GM19099 (cell line): ENCODE measurements around the gene NTN1.

Experiments used
- POLR2A ChIP-seq: IDR thresholded peaks from 3 replicates; pipeline ENCODE4 v1.6.1; 2011; ENCODE audit warnings: low read depth; ENCODE audit not compliant: insufficient read length; ENCODE audit errors: extremely low read depth

NTN1 gene

DNA sequence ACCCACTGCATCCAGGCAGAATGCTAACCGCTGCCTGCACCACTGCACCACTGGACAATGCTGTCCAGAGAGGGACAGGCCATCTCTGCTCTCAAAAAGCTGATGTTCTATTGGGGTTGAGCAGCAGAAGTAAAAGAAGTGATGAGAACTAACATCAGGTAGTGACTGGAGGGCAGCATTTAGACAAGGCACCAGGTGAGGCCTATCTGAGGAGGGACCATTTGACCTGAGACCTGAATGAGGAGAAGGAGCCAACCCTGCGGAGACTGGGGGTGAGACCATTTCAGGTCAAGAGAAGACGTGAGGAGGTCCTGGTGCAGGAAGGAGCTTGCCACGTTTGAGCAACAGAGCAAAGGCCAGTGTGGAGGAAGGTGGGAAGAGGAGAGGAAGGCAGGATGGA is 34.0 kb downstream of the NTN1 start:
- no peak for TF ChIP-seq POLR2A

DNA sequence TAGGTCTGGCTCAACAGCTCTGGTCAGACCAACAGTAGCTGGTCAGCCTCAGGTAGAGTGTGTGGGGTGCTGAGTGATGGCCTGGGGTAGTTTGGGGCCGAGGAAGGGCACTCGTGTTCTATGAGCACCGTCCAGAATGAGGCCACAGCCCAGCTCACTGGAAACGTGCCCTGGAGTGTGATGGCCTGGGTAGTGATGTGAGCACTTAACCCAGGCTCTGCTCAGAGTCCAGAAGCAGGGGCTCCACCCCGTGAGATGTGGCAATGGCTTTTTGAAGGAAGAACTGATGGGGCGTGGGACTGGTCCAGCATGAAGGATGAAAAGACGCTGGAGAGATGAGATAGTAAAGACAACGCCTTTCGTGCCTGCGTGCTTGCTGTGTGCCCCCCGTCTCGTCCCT is 35.3 kb downstream of the NTN1 start:
- no peak for TF ChIP-seq POLR2A

DNA sequence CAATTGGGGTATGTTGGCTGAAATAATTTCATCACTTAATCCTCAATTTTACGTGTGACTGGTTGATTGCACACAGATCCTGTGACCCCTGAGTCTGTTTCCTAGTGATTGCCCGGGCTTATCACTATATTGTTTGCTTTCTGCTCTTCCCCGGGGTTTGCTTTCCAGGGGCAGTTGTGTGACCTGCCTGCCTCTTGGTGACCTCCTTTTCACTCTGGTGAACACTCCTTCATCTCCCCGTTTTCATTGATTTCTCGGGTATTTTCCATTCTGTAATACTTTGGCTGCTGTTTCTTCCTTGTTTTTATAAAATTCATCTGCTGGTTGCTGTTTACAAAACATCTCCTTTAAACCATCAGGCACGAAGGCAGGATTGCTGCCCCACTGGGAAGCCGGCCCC is 36.0 kb downstream of the NTN1 start:
- no peak for TF ChIP-seq POLR2A

DNA sequence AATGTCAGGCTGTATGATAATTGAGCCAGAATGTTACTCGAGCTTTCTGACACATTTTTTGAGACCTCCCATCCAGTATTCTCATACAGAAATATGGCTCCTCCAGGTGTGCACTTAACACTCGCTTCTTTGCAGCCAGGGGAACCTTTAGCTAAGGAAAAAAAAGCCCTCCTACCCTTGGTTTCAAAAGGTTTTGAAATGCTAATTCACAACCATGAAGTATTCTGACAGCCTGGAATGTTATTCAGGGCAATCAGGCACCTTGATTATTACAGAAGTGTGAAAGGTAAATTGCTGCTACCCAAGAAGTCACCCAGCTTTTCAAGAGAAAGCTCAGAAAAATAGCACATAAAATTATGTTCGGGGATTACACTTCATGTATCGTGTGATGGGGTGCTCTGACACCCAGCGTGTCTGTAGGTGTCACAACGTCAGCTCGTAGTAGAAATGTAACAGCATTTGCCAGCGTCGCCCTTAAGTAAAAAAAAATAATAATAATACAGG is 41.1 kb downstream of the NTN1 start:
- TF ChIP-seq POLR2A, result no peak

DNA sequence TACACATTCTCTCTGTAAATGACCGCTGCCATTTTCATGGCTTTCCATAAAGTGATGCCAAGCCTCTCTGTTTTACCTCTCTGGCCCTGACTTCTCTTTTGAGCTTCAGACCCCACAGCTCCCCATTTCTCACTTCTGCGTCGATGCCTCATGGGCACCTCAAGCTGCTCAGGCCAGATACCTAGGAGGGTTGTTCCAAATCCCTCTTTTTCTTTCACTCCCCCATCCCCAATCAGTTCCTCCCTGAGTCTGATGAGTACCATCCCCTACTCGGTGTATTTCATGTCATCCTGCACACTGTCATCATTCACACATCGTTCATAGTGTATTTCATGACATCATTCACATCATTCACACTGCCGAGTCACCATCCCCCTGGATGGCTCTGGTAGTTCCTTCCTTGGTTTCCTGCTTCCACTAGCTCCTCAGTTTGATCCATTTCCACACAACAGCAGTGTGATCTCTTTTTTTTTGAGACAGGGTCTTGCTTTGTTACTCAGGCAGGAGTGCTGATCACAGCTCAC is 43.1 kb downstream of the NTN1 start:
- no peak for TF ChIP-seq POLR2A

DNA sequence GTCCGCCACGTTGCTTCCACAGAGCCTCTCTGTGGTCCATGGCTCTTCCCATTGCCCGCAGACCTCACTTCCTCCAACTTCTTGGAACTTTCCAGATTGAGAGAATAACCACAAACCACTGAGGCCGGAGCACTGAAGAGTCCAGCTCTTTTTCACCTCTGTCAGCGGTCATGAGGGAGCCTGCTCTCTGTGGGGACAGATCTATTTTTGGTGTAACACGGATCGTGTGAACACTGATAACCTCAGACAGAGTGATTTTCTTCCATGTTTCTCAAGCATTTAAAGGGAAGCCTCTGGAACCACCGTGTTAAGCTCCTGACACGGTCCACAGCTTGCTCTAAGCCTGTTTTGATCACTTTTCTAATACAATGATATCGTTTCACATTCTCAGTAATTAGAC is 49.7 kb downstream of the NTN1 start:
- no peak for TF ChIP-seq POLR2A

DNA sequence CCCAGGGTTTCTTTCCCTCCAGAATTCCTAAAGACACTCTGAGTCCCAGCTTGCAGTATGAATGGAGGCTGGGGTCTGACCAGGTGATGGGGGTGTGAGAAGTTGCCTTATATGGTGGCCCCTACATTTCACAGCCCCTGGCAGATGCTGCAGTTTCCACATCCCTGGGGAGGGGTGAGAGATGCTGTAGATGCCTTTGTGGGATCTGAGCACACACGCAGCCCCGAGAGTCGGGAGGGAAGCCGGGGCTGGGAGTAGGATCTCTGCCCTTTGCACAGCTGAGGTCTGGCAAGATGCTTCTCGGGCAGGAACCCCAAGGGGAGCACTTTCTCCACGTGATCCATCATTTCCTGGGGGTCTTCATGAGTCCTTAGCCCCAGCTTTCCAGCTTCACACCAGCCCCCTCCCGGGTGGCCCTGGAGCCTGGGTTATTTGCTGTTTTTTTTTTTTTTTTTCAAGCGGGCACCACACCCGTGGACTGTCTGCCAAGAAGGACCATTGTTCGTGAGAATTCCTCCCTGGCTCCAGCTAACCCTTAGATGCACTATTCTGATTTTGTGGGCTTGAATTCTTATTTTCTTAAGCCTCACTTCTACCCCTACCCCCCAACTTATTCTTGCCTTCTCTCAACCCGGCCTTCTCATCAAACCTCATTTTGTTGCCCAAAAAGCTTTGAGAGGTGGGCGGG is 50.6 kb downstream of the NTN1 start:
- no peak for TF ChIP-seq POLR2A

DNA sequence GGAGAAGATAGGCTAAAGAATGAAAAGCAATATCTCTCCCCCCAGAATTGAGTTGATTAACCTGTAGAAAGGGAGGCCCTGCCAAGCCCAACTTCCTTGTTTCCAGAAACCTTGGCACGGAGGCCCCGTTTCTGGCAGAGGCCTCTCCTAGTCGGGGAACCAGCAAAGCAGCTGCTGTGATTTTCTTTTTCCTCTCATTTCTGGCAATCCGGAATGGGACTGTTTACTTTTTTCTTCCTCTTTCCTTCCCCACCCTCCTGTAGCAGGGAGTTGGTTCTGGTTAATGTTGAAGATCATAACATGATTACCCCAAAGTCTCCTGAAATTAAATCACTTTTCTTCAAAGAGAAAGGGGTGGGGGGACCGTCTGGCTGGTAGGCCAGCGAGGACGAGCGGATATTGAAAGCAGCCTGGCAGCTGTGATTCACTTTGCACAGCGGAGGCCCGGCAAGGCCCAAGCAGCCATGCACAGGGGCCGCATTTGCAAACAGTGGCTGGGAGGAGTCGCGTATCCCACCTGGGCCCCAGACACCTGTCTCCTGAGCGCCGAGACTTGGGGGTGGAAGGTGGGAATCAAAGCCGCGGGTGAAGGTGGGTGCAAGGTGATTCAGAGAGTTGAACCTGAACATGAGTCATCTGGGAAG is 51.5 kb downstream of the NTN1 start:
- no peak for TF ChIP-seq POLR2A

DNA sequence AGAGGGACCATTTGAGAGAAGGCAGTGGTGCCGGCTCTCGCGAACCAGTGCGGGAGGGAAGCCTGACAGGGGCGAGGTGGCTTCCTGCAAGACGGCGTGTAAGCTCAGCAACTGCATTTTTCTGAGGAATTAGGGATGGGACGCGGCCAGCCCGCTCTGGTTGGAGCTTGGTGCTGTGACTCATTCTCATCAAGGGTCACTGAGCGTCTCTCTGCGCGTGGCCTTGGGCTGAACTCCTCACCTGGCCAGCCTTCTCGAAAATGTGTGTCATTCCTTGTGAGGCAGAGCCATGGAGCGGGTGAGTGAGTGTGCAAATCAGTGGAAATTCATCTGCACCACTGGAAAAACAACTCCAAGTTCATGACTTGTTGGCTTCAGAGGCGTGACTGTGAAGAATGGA is 52.8 kb downstream of the NTN1 start:
- no peak for TF ChIP-seq POLR2A

DNA sequence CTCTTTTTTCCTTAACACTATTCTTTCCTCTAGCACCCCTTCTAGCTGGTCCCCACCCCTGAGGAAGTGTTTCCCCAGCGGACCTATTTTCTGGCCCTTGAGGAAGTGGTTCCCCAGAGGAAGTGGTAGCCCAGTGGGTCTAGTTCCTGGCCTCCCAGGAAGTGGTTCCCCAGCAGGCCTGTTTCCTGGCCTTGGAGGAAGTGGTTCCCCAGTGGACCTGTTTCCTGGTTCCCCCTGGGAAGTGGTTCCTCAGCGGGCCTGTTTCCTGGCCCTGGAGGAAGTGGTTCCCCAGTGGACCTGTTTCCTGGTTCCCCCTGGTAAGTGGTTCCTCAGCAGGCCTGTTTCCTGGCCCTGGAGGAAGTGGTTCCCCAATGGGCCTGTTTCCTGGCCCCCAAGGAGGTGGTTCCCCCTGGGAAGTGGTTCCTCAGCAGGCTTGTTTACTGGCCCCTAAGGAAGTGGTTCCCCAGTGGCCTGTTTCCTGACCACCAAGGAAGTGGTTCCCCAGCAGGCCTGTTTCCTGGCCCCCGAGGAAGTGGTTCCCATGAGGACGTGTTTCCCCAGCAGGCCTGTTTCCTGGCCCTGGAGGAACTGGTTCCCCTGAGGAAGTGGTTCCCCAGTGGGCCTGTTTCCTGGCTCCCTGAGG is 58.3 kb downstream of the NTN1 start:
- no peak for TF ChIP-seq POLR2A

DNA sequence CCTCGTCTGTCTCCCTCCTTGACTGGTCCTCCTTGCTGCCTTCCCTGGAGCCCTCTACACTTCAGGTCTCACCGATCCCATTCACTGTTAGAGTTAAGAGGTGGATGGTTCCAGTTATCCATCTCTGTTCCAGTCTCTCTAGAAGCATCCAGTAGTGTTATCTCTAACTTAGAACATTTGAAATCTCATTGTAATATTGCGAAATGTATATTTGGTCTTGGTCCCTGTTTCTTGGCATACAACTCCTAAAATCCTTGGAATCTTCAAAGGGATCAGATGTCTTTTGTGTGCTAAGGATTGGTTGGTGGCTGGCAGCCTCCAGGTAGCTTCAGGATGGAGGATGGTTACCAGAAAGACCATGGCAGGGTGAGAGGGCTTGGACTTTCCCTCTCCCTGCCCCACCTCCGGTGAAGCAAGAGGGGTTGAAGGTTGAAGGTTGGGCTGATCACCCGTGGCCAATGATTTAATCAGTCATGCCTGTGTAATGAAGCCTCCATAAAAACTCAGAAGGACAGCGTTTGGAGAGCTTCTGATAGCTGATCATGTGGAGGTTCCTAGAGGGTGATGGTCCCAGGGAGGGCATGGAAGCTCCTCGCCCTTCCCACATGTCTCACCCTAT is 59.1 kb downstream of the NTN1 start:
- no peak for TF ChIP-seq POLR2A

DNA sequence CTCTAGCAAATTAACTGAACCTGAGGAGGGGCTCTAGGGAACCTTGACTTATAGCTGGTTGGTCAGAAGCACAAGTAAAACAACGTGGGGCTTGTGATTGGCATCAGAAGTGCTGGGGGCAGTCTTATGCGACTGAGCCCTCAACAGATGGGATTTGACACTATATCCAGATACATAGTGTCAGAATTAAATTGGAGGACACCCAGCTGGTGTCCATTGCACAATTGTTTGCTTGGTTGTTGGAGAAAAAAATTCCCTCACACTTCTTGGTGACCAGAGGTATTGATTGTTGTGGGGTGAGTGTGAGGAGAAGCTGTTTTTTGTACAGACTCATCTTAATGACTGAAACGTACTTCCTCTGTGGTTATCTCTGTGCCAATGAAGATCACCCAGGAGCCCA is 59.7 kb downstream of the NTN1 start:
- TF ChIP-seq POLR2A, result no peak

DNA sequence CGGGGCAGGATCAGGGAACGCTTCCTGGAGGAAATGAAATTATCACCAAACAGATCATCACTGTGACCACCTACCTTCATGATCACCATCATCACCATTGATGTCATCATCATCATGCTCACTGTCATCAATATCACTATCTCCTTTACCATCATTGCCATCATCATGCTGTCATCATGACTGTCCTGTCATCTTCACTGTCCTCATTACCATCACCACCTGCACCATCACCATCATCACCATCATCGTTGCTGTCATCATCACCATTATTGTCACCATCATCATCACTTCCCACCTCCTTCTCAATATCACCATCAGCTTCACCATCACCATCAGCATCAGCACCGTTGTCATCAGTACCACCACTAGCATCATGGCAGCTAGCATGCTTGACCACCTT is 65.3 kb downstream of the NTN1 start:
- no peak for TF ChIP-seq POLR2A

DNA sequence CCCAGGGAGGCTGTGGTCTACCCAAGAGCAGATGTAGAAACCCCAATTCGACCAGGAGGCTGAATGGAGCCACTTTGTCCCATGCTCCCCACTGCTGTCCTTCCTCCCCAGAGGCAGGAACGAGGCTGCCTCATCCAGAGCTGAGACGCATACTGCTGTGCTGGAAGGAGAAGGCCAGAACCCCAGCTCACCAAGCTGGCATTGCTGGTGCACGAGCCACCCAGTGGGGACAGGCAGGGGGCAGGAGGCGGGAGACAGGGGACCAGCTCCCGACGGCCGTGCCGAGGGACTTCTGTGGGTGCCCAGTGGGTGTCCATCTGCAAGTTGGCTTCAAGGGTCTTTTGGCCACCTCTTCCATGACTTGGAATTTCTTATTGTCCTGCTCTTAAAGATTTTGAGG is 66.6 kb downstream of the NTN1 start:
- no peak for TF ChIP-seq POLR2A

DNA sequence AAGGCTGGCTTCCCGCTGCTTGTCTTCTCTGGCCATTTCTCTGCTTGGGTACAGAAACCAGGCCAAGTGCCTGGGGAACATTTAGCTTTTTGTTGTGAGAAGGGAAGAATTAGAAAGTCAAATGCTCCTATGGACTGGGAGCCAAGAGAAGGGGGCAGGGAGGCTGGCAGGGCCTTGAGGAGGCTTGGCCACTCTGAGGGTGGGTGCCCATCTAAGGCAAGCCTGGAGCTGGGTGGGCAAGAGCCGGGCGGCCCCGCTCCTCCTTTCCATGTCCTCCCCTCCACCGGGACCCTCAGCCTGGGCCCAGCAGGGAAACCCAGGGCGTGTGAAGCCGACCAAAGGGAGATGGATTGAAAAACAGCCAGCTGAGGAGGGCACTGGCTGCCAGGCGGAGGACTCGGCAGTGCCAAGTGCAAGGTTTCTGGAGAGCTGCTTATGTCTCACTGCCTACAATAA is 69.4 kb downstream of the NTN1 start:
- no peak for TF ChIP-seq POLR2A

DNA sequence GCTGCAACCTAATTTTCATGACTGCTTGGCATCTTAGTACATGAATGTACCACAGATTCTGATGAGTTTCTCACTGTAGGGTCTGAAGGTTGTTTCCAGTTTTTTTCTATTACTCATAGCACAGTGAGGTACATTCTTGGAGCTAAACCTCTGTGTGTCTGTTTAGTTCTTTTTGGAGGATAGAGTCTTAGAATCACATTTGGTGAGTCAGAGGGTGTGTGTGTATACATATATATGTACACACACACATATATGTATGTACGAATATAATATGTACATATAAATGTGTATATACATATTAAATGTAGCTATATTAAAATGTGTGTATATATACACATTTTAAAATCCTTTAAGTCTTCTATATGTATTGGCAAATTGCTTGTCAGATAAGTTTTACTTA is 72.9 kb downstream of the NTN1 start:
- no peak for TF ChIP-seq POLR2A

DNA sequence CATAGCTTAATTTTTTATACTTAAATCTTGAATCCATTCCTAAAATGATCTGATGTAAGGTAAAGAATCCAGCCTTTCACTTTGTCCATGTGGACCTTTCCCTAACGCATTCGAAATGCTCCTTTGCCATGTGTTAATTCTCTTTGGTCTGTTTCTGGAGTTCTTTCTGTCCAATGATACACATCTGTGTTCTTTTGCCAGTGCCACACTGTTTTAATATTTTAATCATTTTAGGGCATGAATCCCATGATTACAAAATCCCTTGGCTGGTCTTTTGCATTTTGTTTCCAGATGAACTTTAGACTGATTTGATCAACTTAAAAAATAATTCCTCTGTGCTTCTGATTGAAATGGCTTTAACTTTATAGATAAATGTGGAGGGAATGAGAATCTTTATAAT is 74.1 kb downstream of the NTN1 start:
- TF ChIP-seq POLR2A, result no peak
